Rectal smooth muscle tissue (tissue), 1 donor: ENCODE data around the gene ZFP36.

Experiments used
- H3K27ac ChIP-seq: one replicate; pipeline ENCODE4 v1.7.0; 2013; ENCODE audit warnings: low read depth, low read length, inconsistent platforms
- H3K27me3 ChIP-seq: one replicate; pipeline ENCODE4 v1.7.0; 2013; ENCODE audit warnings: low read length; ENCODE audit not compliant: control insufficient read depth, insufficient read depth
- H3K36me3 ChIP-seq: one replicate; pipeline ENCODE4 v1.7.0; 2013; ENCODE audit warnings: low read length; ENCODE audit not compliant: control insufficient read depth, insufficient read depth
- H3K4me1 ChIP-seq: one replicate; pipeline ENCODE4 v1.7.0; 2013; ENCODE audit warnings: low read length; ENCODE audit not compliant: control insufficient read depth, insufficient read depth
- H3K4me3 ChIP-seq: one replicate; pipeline ENCODE4 v1.7.0; 2013; ENCODE audit warnings: low read length
- H3K9ac ChIP-seq: one replicate; pipeline ENCODE4 v1.7.0; 2013; ENCODE audit warnings: low read length

The ZFP36 gene

GRCh38 chr19:39422020-39422419 lies 15.4 kb downstream of the ZFP36 start:
- peaks cover 21% of the 10 kb centered on the region for H3K36me3 ChIP-seq
- no peak overlapping the region for H3K9ac ChIP-seq
- H3K4me1 ChIP-seq: no peaks in the 10 kb centered on the region
- H3K27ac ChIP-seq: no peak overlapping the region
- no peaks in the 10 kb centered on the region for H3K27me3 ChIP-seq
- H3K4me3 ChIP-seq: no peak overlapping the region

- Histone ChIP-seq H3K4me1 (peaks cover 5% of the 10 kb centered on the region), H3K9ac (no peak overlapping the region), H3K27ac (no peak overlapping the region), H3K36me3 (peaks cover 20% of the 10 kb centered on the region), H3K27me3 (no peaks in the 10 kb centered on the region), H3K4me3 (no peak overlapping the region)
Measured at GRCh38 chr19:39423258-39424086, 16.8 kb downstream of the ZFP36 start.

GRCh38 chr19:39424934-39425333 lies 18.3 kb downstream of the ZFP36 start:
- Histone ChIP-seq H3K27ac (no peak overlapping the region), H3K4me1 (peaks cover 12% of the 10 kb centered on the region), H3K27me3 (no peaks in the 10 kb centered on the region), H3K36me3 (peaks cover 12% of the 10 kb centered on the region), H3K4me3 (no peak overlapping the region), H3K9ac (no peak overlapping the region)

GRCh38 chr19:39425744-39426143 lies 19.1 kb downstream of the ZFP36 start:
- Histone ChIP-seq H3K27ac (no peak overlapping the region), H3K9ac (no peak overlapping the region), H3K4me1 (peaks cover 12% of the 10 kb centered on the region), H3K27me3 (no peaks in the 10 kb centered on the region), H3K4me3 (no peak overlapping the region), H3K36me3 (peaks cover 7% of the 10 kb centered on the region)

GRCh38 chr19:39426170-39426569 lies 19.5 kb downstream of the ZFP36 start:
- no peaks in the 10 kb centered on the region for H3K27me3 ChIP-seq
- no peak overlapping the region for H3K27ac ChIP-seq
- H3K9ac ChIP-seq: no peak overlapping the region
- H3K4me1 ChIP-seq: peaks cover 12% of the 10 kb centered on the region
- H3K4me3 ChIP-seq: no peak overlapping the region
- peaks cover 7% of the 10 kb centered on the region for H3K36me3 ChIP-seq

- Histone ChIP-seq H3K27ac (peak overlapping the region; percentile 80), H3K4me1 (peaks cover 12% of the 10 kb centered on the region)
Measured at GRCh38 chr19:39427707-39428106, 21.1 kb downstream of the ZFP36 start.

GRCh38 chr19:39428283-39429112 lies 21.9 kb downstream of the ZFP36 start:
- H3K9ac ChIP-seq: no peak overlapping the region
- no peak overlapping the region for H3K4me3 ChIP-seq
- H3K27me3 ChIP-seq: no peaks in the 10 kb centered on the region
- H3K4me1 ChIP-seq: peaks cover 12% of the 10 kb centered on the region
- H3K27ac ChIP-seq: peak overlapping the region; percentile 80
- H3K36me3 ChIP-seq: peaks cover 15% of the 10 kb centered on the region

More at GRCh38 chr19:39427707-39428106, 21.1 kb downstream of the ZFP36 start:
- Histone ChIP-seq H3K27me3 (no peaks in the 10 kb centered on the region), H3K9ac (no peak overlapping the region), H3K4me3 (no peak overlapping the region), H3K36me3 (peaks cover 7% of the 10 kb centered on the region)

GRCh38 chr19:39430675-39431593 lies 24.3 kb downstream of the ZFP36 start:
- H3K4me1 ChIP-seq: peaks cover 23% of the 10 kb centered on the region
- no peak overlapping the region for H3K4me3 ChIP-seq

GRCh38 chr19:39432677-39433025 lies 26.0 kb downstream of the ZFP36 start:
- H3K27ac ChIP-seq: no peak overlapping the region
- peaks cover 16% of the 10 kb centered on the region for H3K36me3 ChIP-seq
- H3K27me3 ChIP-seq: no peaks in the 10 kb centered on the region
- H3K9ac ChIP-seq: no peak overlapping the region
- no peak overlapping the region for H3K4me3 ChIP-seq
- peaks cover 27% of the 10 kb centered on the region for H3K4me1 ChIP-seq

More at GRCh38 chr19:39430675-39431593, 24.3 kb downstream of the ZFP36 start:
- Histone ChIP-seq H3K27me3 (no peaks in the 10 kb centered on the region), H3K36me3 (peaks cover 16% of the 10 kb centered on the region), H3K27ac (peak overlapping the region; percentile 38), H3K9ac (no peak overlapping the region)

GRCh38 chr19:39433480-39434079 lies 26.9 kb downstream of the ZFP36 start:
- Histone ChIP-seq H3K27ac (no peak overlapping the region), H3K4me3 (no peak overlapping the region), H3K9ac (no peak overlapping the region), H3K36me3 (peaks cover 16% of the 10 kb centered on the region), H3K27me3 (no peaks in the 10 kb centered on the region), H3K4me1 (peaks cover 22% of the 10 kb centered on the region)

GRCh38 chr19:39434123-39435076 lies 27.8 kb downstream of the ZFP36 start:
- peak overlapping the region; percentile 95 for H3K4me3 ChIP-seq
- no peak overlapping the region for H3K9ac ChIP-seq
- H3K36me3 ChIP-seq: peaks cover 16% of the 10 kb centered on the region
- H3K4me1 ChIP-seq: peaks cover 15% of the 10 kb centered on the region
- H3K27me3 ChIP-seq: no peaks in the 10 kb centered on the region
- H3K27ac ChIP-seq: no peak overlapping the region
